ENCODE data around the gene RBFOX1.

Gene RBFOX1

GRCh38 chr16:7376227-7376626 is 43.6 kb downstream of the RBFOX1 start:
- DNase-seq = no peak

- DNase-seq = no peak
Measured at GRCh38 chr16:7377231-7377630, 44.6 kb downstream of the RBFOX1 start.

- DNase-seq = no peak
Measured at GRCh38 chr16:7378024-7378695, 45.5 kb downstream of the RBFOX1 start.

- no peak for DNase-seq
Measured at GRCh38 chr16:7380441-7380840, 47.8 kb downstream of the RBFOX1 start.

- DNase-seq = no peak
Measured at GRCh38 chr16:7380911-7381310, 48.3 kb downstream of the RBFOX1 start.

- DNase-seq = no peak
Measured at GRCh38 chr16:7381671-7382070, 49.0 kb downstream of the RBFOX1 start.

- no peak for DNase-seq
Measured at GRCh38 chr16:7382521-7382920, 49.9 kb downstream of the RBFOX1 start.

GRCh38 chr16:7390974-7391373 is 58.3 kb downstream of the RBFOX1 start:
- DNase-seq = no peak

GRCh38 chr16:7391694-7392093 is 59.0 kb downstream of the RBFOX1 start:
- no peak for DNase-seq

- DNase-seq = no peak
Measured at GRCh38 chr16:7392206-7392605, 59.6 kb downstream of the RBFOX1 start.

- DNase-seq = no peak
Measured at GRCh38 chr16:7393680-7394079, 61.0 kb downstream of the RBFOX1 start.

- DNase-seq = no peak
Measured at GRCh38 chr16:7394720-7395336, 62.2 kb downstream of the RBFOX1 start.

GRCh38 chr16:7397901-7398300 is 65.3 kb downstream of the RBFOX1 start:
- DNase-seq = no peak

GRCh38 chr16:7398536-7398935 is 65.9 kb downstream of the RBFOX1 start:
- DNase-seq = no peak

GRCh38 chr16:7399296-7399695 is 66.7 kb downstream of the RBFOX1 start:
- no peak for DNase-seq

GRCh38 chr16:7400117-7400890 is 67.7 kb downstream of the RBFOX1 start:
- no peak for DNase-seq

- DNase-seq = no peak
Measured at GRCh38 chr16:7404217-7404616, 71.6 kb downstream of the RBFOX1 start.

- no peak for DNase-seq
Measured at GRCh38 chr16:7405166-7405565, 72.5 kb downstream of the RBFOX1 start.

GRCh38 chr16:7408700-7409365 is 76.2 kb downstream of the RBFOX1 start:
- no peak for DNase-seq

GRCh38 chr16:7419441-7419840 is 86.8 kb downstream of the RBFOX1 start:
- no peak for DNase-seq

- DNase-seq = no peak
Measured at GRCh38 chr16:7420079-7420478, 87.4 kb downstream of the RBFOX1 start.

GRCh38 chr16:7420843-7421242 is 88.2 kb downstream of the RBFOX1 start:
- no peak for DNase-seq

GRCh38 chr16:7421578-7421977 is 88.9 kb downstream of the RBFOX1 start:
- no peak for DNase-seq
